GM12864 (cell line): Measurements from ENCODE around the gene NET1.

ENCODE experiments used
- DNase-seq: peaks from one replicate; pipeline ENCODE4 v3.0.0-alpha.2; 2011; ENCODE audit warnings: low read depth
- H3K4me3 ChIP-seq: 2 replicates; pipeline ENCODE4 v1.5.1; 2011; ENCODE audit warnings: mild to moderate bottlenecking, low read depth, low read length, control low read depth
- TF ChIP-seq, protein P1 (sequence below): IDR thresholded peaks from 2 replicates; pipeline ENCODE4 v1.5.1; 2011; ENCODE audit warnings: low read depth, mild to moderate bottlenecking, moderate library complexity, low read length, control low read depth, inconsistent platforms; ENCODE audit errors: missing control alignments

NET1 gene

GRCh38 chr10:5506246-5506645, 93.9 kb downstream of the NET1 start:
- DNase-seq = no peak
- H3K4me3 ChIP-seq = no peak overlapping the region
- TF ChIP-seq, protein P1, sequence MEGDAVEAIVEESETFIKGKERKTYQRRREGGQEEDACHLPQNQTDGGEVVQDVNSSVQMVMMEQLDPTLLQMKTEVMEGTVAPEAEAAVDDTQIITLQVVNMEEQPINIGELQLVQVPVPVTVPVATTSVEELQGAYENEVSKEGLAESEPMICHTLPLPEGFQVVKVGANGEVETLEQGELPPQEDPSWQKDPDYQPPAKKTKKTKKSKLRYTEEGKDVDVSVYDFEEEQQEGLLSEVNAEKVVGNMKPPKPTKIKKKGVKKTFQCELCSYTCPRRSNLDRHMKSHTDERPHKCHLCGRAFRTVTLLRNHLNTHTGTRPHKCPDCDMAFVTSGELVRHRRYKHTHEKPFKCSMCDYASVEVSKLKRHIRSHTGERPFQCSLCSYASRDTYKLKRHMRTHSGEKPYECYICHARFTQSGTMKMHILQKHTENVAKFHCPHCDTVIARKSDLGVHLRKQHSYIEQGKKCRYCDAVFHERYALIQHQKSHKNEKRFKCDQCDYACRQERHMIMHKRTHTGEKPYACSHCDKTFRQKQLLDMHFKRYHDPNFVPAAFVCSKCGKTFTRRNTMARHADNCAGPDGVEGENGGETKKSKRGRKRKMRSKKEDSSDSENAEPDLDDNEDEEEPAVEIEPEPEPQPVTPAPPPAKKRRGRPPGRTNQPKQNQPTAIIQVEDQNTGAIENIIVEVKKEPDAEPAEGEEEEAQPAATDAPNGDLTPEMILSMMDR = no peak

DNA sequence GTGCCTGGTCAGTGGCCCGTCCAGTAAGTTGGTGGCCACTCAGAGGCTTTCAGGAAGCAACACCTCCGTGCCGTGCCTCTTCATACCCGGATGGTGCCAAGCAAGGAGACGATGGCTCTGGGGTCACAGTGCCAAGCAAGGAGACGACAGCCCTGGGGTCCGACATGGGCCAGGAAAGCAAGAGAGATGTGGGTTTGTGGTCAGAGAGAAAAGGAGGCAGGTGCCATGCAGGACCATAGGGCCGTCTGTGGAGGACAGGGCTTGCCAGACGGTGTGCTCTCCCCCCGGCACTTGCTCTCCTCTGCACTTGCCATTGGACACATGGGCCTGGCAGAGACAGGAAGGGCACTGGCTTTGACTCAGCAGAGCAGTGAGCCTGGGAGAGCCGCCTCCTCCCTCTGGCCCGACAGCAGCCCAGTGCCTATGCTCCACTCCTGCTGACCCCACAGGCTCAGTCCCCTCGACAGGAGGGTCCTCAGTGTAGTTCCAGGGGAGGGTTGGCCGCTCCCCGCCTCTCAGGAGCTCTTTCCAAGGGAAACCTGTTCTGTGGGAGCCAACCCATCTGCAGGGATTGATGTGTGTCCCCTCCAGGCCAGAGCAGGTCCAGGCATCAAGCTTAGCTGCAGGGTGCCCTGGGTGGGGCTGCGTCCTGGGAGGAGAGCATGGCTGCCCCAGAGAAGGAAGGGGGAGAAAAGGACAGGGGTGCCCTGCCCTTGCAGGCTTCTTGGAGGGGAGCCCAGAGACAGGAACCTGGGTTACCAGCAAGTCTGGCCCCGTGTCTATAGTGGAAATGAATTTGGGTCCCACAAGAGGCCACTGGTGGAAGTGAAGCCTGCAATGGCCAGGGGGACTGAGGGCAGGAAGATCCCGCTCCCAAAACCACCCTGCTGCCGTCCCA, 94.6 kb downstream of the NET1 start:
- TF ChIP-seq, protein P1 = no peak
- no peak overlapping the region for H3K4me3 ChIP-seq
- no peak for DNase-seq

DNA sequence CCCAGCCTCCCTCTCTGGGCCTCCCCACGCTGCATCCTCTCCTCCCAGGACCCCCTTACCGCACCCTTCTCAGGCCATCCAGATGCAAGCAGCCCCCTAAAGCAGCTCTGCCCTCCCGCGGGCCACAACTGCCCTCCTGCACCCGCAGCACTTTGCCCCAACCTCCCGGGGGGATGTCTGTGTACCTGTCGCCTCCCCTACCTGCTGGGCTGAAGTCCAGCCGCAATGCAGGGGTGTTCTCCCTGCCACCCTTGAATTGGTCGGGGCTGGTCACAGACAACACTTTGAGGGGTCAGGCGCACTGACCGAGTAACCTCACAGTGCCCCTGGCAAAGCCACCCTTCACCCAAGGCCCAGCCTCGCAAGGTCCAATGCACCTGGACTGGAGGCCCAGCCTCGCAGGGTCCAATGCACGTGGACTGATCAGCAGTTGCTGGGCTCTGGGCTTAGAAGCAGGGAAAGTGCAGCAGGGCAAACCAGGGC, 95.3 kb downstream of the NET1 start:
- TF ChIP-seq, protein P1 = no peak
- DNase-seq = no peak
- no peak overlapping the region for H3K4me3 ChIP-seq

- TF ChIP-seq, protein P1 = no peak
- H3K4me3 ChIP-seq = no peak overlapping the region
- DNase-seq = no peak
Measured at GRCh38 chr10:5508161-5508604, 95.8 kb downstream of the NET1 start.
